Tibial nerve (tissue), 4 donors: ENCODE measurements around the gene ANKUB1.

ENCODE experiments used
- EP300 ChIP-seq, 2 donors: sonication (generic); formaldehyde crosslinking; IDR thresholded peaks; one replicate each; pipeline ENCODE4 v1.6.1; 2017; ENCODE audit warnings: antibody characterized with exemption in 2 of 2, mild to moderate bottlenecking in 1 of 2
- POLR2A ChIP-seq, 2 donors: fragments of 450-650 bp; IDR thresholded peaks; one replicate each; pipeline ENCODE4 v1.6.1; 2017; ENCODE audit warnings: antibody characterized with exemption in 2 of 2, mild to moderate bottlenecking in 2 of 2, moderate library complexity in 2 of 2
- TF ChIP-seq, protein P1 (sequence below), 5 experiments: fragments of 200-600 bp in 3 of 5; fragments of 450-650 bp in 2 of 5; sonication (generic) in 3 of 5; IDR thresholded peaks; one replicate each; pipeline ENCODE4 v1.5.1; 2016 to 2019; ENCODE audit warnings: antibody characterized with exemption in 5 of 5, mild to moderate bottlenecking in 3 of 5, moderate library complexity in 2 of 5

DNA sequence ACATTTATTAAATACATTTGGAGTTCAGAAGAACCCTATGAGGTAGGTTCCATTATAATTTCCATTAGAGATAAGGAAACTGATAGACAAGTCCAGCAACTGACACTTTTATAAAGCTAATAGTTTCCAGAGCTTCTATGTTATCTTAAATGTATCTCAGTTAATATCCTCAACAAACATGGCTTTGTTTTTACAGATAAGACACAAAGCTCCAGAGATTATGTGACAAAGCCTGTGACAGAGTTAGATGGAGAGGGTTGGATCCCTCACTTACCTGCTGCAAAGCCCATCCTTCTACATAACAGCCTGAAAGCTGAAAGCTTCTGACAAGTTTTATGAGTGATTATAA lies 39.6 kb downstream of the ANKUB1 start:
- TF ChIP-seq, protein P1, sequence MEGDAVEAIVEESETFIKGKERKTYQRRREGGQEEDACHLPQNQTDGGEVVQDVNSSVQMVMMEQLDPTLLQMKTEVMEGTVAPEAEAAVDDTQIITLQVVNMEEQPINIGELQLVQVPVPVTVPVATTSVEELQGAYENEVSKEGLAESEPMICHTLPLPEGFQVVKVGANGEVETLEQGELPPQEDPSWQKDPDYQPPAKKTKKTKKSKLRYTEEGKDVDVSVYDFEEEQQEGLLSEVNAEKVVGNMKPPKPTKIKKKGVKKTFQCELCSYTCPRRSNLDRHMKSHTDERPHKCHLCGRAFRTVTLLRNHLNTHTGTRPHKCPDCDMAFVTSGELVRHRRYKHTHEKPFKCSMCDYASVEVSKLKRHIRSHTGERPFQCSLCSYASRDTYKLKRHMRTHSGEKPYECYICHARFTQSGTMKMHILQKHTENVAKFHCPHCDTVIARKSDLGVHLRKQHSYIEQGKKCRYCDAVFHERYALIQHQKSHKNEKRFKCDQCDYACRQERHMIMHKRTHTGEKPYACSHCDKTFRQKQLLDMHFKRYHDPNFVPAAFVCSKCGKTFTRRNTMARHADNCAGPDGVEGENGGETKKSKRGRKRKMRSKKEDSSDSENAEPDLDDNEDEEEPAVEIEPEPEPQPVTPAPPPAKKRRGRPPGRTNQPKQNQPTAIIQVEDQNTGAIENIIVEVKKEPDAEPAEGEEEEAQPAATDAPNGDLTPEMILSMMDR (IDR thresholded peaks at IDR 0.05) = peak in 1 of 5 experiments; percentile 1
- TF ChIP-seq EP300 (IDR thresholded peaks at IDR 0.05) (no peak), POLR2A (IDR thresholded peaks at IDR 0.05) (no peak)
